WERI-Rb-1 (cell line): ENCODE data around the gene CHRM5.
"Not testable (repeated sequence)": the region's sequence is repeated elsewhere in the genome, so short reads cannot be mapped to it uniquely, and the experiment has no call there.

Source experiments
- DNase-seq: peaks from one replicate; pipeline ENCODE4 v3.0.0-alpha.2; 2020
- H3K27ac ChIP-seq: fragments of 250-450 bp; sonication (Bioruptor Pico); 2 replicates; pipeline ENCODE4 v1.5.1; 2020; ENCODE audit warnings: mild to moderate bottlenecking, moderate library complexity
- H3K27me3 ChIP-seq: fragments of 250-450 bp; sonication (Bioruptor Pico); 2 replicates; pipeline ENCODE4 v1.5.1; 2021; ENCODE audit warnings: mild to moderate bottlenecking, low read depth, moderate library complexity; ENCODE audit not compliant: insufficient read depth, severe bottlenecking
- H3K36me3 ChIP-seq: fragments of 250-450 bp; sonication (Bioruptor Pico); 2 replicates; pipeline ENCODE4 v1.5.1; 2020; ENCODE audit warnings: mild to moderate bottlenecking, moderate library complexity
- H3K4me3 ChIP-seq: 2 replicates; pipeline ENCODE4 v1.5.1; 2011; ENCODE audit warnings: low read depth, mild to moderate bottlenecking, control low read depth, low read length
- H3K9me3 ChIP-seq: fragments of 250-450 bp; sonication (Bioruptor Pico); 2 replicates; pipeline ENCODE4 v1.5.1; 2021; ENCODE audit warnings: mild to moderate bottlenecking, moderate library complexity; ENCODE audit not compliant: severe bottlenecking
- CTCF ChIP-seq: IDR thresholded peaks from 2 replicates; pipeline ENCODE4 v1.5.1; 2011; ENCODE audit warnings: low read depth, mild to moderate bottlenecking, control low read depth, inconsistent platforms, low read length

CHRM5 gene

GRCh38 chr15:33988384-33988783, 20.1 kb downstream of the CHRM5 start:
- Histone ChIP-seq H3K27me3 (no peaks in the 10 kb centered on the region), H3K27ac (no peak overlapping the region), H3K36me3 (no peaks in the 10 kb centered on the region), H3K9me3 (no peaks in the 10 kb centered on the region), H3K4me3 (no peak overlapping the region)
- no peak for DNase-seq
- TF ChIP-seq CTCF, result no peak

GRCh38 chr15:33994005-33994615, 25.8 kb downstream of the CHRM5 start:
- Histone ChIP-seq H3K36me3 (no peaks in the 10 kb centered on the region), H3K27ac (no peak overlapping the region), H3K4me3 (no peak overlapping the region), H3K27me3 (no peaks in the 10 kb centered on the region), H3K9me3 (no peaks in the 10 kb centered on the region)
- peak; percentile 64 for DNase-seq
- TF ChIP-seq CTCF, result peak; percentile 82

GRCh38 chr15:33995666-33996065, 27.4 kb downstream of the CHRM5 start:
- H3K27ac ChIP-seq, H3K27me3 ChIP-seq, H3K9me3 ChIP-seq, H3K36me3 ChIP-seq, DNase-seq, H3K4me3 ChIP-seq: not testable (repeated sequence)

GRCh38 chr15:34001536-34001935, 33.2 kb downstream of the CHRM5 start:
- H3K4me3 ChIP-seq, result no peak overlapping the region
- no peaks in the 10 kb centered on the region for H3K27me3 ChIP-seq
- H3K9me3 ChIP-seq, result no peaks in the 10 kb centered on the region
- no peak for DNase-seq
- H3K27ac ChIP-seq, result no peak overlapping the region
- TF ChIP-seq CTCF, result no peak
- no peaks in the 10 kb centered on the region for H3K36me3 ChIP-seq

- H3K27me3 ChIP-seq, result no peaks in the 10 kb centered on the region
- no peaks in the 10 kb centered on the region for H3K36me3 ChIP-seq
- H3K4me3 ChIP-seq, result no peak overlapping the region
- no peak for DNase-seq
- no peaks in the 10 kb centered on the region for H3K9me3 ChIP-seq
- no peak for TF ChIP-seq CTCF
- no peak overlapping the region for H3K27ac ChIP-seq
Observed at GRCh38 chr15:34006381-34006780, 38.1 kb downstream of the CHRM5 start.

- Histone ChIP-seq H3K9me3 (no peaks in the 10 kb centered on the region), H3K36me3 (no peaks in the 10 kb centered on the region), H3K27ac (no peak overlapping the region), H3K4me3 (no peak overlapping the region), H3K27me3 (no peaks in the 10 kb centered on the region)
- no peak for TF ChIP-seq CTCF
- no peak for DNase-seq
Observed at GRCh38 chr15:34009656-34010055, 41.4 kb downstream of the CHRM5 start.
